ENCODE data around the gene CAPN9.

The CAPN9 gene

GRCh38 chr1:230796626-230797025, 49.4 kb downstream of the CAPN9 start:
- TF ChIP-seq ZNF530 (tag by site-specific recombination; IDR thresholded peaks at IDR 0.05; ENCODE audit: low read depth) = no peak
- TF ChIP-seq ZFP41 (tag by site-specific recombination; IDR thresholded peaks at IDR 0.05; ENCODE audit: borderline replicate concordance) = no peak
- H3K36me3 ChIP-seq (ENCODE audit: control insufficient read depth in 2 of 2, insufficient read depth in 1 of 2, low read length in 2 of 2) = no peaks in the 10 kb centered on the region
- no peaks in the 10 kb centered on the region for H3K4me1 ChIP-seq (ENCODE audit: control insufficient read depth, insufficient read depth, low read length)
- no peak overlapping the region for H3K27ac ChIP-seq (ENCODE audit: extremely low read depth, low read depth, low read length)
- POLR2A ChIA-PET = no interaction called here
- no peak overlapping the region for H3K4me3 ChIP-seq (ENCODE audit: low read depth, low read length)
- CTCF ChIA-PET = interaction anchor here (0.6 to 4.7 kb wide), 15 partner anchors 9 to 561 kb away, joined by 3 to 45 read pairs (median 5); partner anchors contain the start of genes ARV1, C1orf198 and TTC13
- H3K9me3 ChIP-seq (ENCODE audit: control insufficient read depth, insufficient read depth, low read depth, low read length) = no peaks in the 10 kb centered on the region

DNA sequence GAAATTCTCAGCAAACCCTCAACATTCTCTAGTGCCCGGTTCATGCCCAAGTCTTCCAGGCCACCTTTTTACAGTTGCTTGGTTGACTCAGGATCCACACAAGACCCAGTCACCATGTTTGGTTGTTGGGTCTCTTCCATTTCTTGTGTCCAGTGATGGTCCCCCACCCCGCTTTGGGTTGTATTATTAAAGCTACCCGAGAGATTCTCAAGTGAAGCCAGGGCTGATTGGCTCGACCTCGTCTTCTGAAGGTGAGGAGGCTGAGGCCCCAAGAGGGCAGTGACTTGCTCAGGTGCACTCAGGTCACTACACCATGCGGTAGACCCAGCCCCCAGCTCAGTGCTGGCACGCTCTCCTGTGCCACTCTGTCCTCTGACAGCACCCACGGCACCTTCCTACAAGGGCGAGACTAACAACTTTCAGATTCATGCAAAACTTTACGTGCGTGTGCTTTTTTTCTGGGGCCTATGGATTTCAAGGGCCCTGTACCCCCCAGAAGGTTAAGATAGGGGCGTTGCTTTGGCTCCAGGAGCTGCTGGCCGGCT, 50.3 kb downstream of the CAPN9 start:
- ChIA-PET CTCF (interaction anchor here (0.6 to 4.7 kb wide), 34 partner anchors 8 to 560 kb away, joined by 3 to 45 read pairs (median 5); partner anchors contain the start of genes ARV1, C1orf198 and TTC13), POLR2A (no interaction called here)
- Histone ChIP-seq H3K4me3 (ENCODE audit: low read depth, low read length) (no peak overlapping the region), H3K27ac (ENCODE audit: extremely low read depth, low read depth, low read length) (no peak overlapping the region), H3K9me3 (ENCODE audit: control insufficient read depth, insufficient read depth, low read depth, low read length) (no peaks in the 10 kb centered on the region), H3K4me1 (ENCODE audit: control insufficient read depth, insufficient read depth, low read length) (no peaks in the 10 kb centered on the region), H3K36me3 (ENCODE audit: control insufficient read depth in 2 of 2, insufficient read depth in 1 of 2, low read length in 2 of 2) (no peaks in the 10 kb centered on the region)
- no peak for TF ChIP-seq ZNF132 (tag by site-specific recombination; IDR thresholded peaks at IDR 0.05; ENCODE audit: borderline replicate concordance)
- no peak for TF ChIP-seq KLF16 (tag by site-specific recombination; IDR thresholded peaks at IDR 0.05)
- TF ChIP-seq, protein P1, sequence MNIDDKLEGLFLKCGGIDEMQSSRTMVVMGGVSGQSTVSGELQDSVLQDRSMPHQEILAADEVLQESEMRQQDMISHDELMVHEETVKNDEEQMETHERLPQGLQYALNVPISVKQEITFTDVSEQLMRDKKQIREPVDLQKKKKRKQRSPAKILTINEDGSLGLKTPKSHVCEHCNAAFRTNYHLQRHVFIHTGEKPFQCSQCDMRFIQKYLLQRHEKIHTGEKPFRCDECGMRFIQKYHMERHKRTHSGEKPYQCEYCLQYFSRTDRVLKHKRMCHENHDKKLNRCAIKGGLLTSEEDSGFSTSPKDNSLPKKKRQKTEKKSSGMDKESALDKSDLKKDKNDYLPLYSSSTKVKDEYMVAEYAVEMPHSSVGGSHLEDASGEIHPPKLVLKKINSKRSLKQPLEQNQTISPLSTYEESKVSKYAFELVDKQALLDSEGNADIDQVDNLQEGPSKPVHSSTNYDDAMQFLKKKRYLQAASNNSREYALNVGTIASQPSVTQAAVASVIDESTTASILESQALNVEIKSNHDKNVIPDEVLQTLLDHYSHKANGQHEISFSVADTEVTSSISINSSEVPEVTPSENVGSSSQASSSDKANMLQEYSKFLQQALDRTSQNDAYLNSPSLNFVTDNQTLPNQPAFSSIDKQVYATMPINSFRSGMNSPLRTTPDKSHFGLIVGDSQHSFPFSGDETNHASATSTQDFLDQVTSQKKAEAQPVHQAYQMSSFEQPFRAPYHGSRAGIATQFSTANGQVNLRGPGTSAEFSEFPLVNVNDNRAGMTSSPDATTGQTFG (tag by site-specific recombination; IDR thresholded peaks at IDR 0.05; ENCODE audit: borderline replicate concordance) = no peak
- no peak for TF ChIP-seq ZNF302 (tag by site-specific recombination; IDR thresholded peaks at IDR 0.05; ENCODE audit: low read depth)
- TF ChIP-seq ZNF624 (tag by site-specific recombination; IDR thresholded peaks at IDR 0.05) = no peak
- no peak for TF ChIP-seq ZNF362 (tag by site-specific recombination; IDR thresholded peaks at IDR 0.05)
- no peak for TF ChIP-seq ZNF658 (tag by site-specific recombination; IDR thresholded peaks at IDR 0.05)
- TF ChIP-seq ZBTB6 (tag by site-specific recombination; IDR thresholded peaks at IDR 0.05) = no peak
- no peak for TF ChIP-seq KLF7 (tag by site-specific recombination; IDR thresholded peaks at IDR 0.05; ENCODE audit: borderline replicate concordance)
- TF ChIP-seq HIC1 (tag by site-specific recombination; IDR thresholded peaks at IDR 0.05) = no peak

DNA sequence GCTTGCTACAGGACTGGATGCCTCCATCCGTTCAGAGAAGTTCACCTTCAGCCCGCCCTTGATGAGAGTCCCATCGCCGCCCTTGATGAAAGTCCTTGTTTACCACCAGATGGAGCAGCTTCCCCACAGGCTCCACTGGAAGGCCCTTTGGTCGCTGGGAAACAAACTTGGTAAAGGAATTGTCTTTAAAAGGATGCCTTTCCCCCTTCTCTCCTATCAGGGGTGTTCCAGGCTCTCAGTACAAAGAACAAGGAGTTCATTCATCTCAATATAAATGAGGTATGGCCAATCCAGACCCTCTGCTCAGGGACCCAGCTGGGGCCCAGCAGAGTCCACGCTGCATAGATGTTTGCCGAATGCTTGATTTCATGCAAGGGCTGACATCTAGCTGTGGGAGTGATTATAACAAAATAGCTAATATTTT, 50.8 kb downstream of the CAPN9 start:
- H3K27ac ChIP-seq (ENCODE audit: extremely low read depth, low read depth, low read length) = no peak overlapping the region
- no peaks in the 10 kb centered on the region for H3K36me3 ChIP-seq (ENCODE audit: control insufficient read depth in 2 of 2, insufficient read depth in 1 of 2, low read length in 2 of 2)
- POLR2A ChIA-PET = no interaction called here
- no peaks in the 10 kb centered on the region for H3K9me3 ChIP-seq (ENCODE audit: control insufficient read depth, insufficient read depth, low read depth, low read length)
- no peak overlapping the region for H3K4me3 ChIP-seq (ENCODE audit: low read depth, low read length)
- CTCF ChIA-PET = interaction anchor here (0.6 to 4.7 kb wide), 37 partner anchors 8 to 559 kb away, joined by 3 to 45 read pairs (median 4); partner anchors contain the start of genes ARV1, C1orf198 and TTC13
- TF ChIP-seq ZBTB21 (tag by site-specific recombination; IDR thresholded peaks at IDR 0.05) (no peak), CTCF (tag by site-specific recombination; IDR thresholded peaks at IDR 0.05) (peak; percentile 87), ZNF654 (tag by site-specific recombination; IDR thresholded peaks at IDR 0.05; ENCODE audit: low read depth) (peak; percentile 72), ZNF692 (tag by site-specific recombination; IDR thresholded peaks at IDR 0.05) (peak; percentile 45; the same call in 1 of the 2 replicates), ZNF843 (tag by site-specific recombination; IDR thresholded peaks at IDR 0.05) (no peak)
- H3K4me1 ChIP-seq (ENCODE audit: control insufficient read depth, insufficient read depth, low read length) = no peaks in the 10 kb centered on the region
